Esophagus muscularis mucosa (tissue), 4 donors: ENCODE data around the gene FAM240A. TPM values are rescaled to one million over a fixed set of nuclear protein-coding genes. Genes with fewer than 3 reads are reported as not detected.

ENCODE experiments used
- DNase-seq: peaks from one replicate; pipeline ENCODE4 v3.0.0-alpha.2; 2017; ENCODE audit errors: extremely low spot score
- H3K27ac ChIP-seq, 4 donors: fragments of 200-600 bp; sonication (generic); replicated peaks in 1 of 4; 1 replicate in 3 of 4; 2 replicates in 1 of 4; pipeline ENCODE4 v1.5.1; 2016 to 2019; ENCODE audit warnings: mild to moderate bottlenecking in 1 of 4
- H3K27me3 ChIP-seq, 4 donors: fragments of 200-600 bp; sonication (generic); one replicate each; pipeline versions ENCODE4 v1.5.1 to v1.6.0; 2016 to 2019
- H3K36me3 ChIP-seq, 4 donors: fragments of 200-600 bp; sonication (generic); one replicate each; pipeline ENCODE4 v1.5.1; 2016 to 2019
- H3K4me1 ChIP-seq, 4 donors: fragments of 200-600 bp; sonication (generic); one replicate each; pipeline ENCODE4 v1.5.1; 2016 to 2019
- H3K4me3 ChIP-seq, 4 donors: fragments of 200-600 bp; sonication (generic); 1 replicate in 2 of 4; 2 replicates in 2 of 4; pipeline ENCODE4 v1.5.1; 2016 to 2019; ENCODE audit warnings: mild to moderate bottlenecking in 4 of 4, moderate library complexity in 1 of 4
- H3K9me3 ChIP-seq, 4 donors: fragments of 200-600 bp; sonication (generic); 1 replicate in 3 of 4; 2 replicates in 1 of 4; pipeline ENCODE4 v1.5.1; 2016 to 2019
- CTCF ChIP-seq, 3 experiments: fragments of 200-600 bp in 2 of 3; fragments of 450-650 bp in 1 of 3; sonication (generic) in 2 of 3; IDR thresholded peaks; one replicate each; pipeline ENCODE4 v1.5.1; 2017 to 2019; ENCODE audit warnings: antibody characterized with exemption in 3 of 3, mild to moderate bottlenecking in 2 of 3, moderate library complexity in 1 of 3
- EP300 ChIP-seq: sonication (generic); formaldehyde crosslinking; IDR thresholded peaks from one replicate; pipeline ENCODE4 v1.6.1; 2017; ENCODE audit warnings: antibody characterized with exemption
- POLR2A ChIP-seq: fragments of 450-650 bp; IDR thresholded peaks from one replicate; pipeline ENCODE4 v1.6.1; 2017; ENCODE audit warnings: antibody characterized with exemption, moderate library complexity, mild to moderate bottlenecking, low read depth
- POLR2AphosphoS5 ChIP-seq, 2 donors: sonication (generic); formaldehyde crosslinking; IDR thresholded peaks; one replicate each; pipeline ENCODE4 v1.6.1; 2017; ENCODE audit warnings: antibody characterized with exemption in 2 of 2
- WGBS: methylation state at CpG from one replicate; pipeline ENCODE4 v1.1.5; 2018; 5-methylcytosine and 5-hydroxymethylcytosine counted together
- intact Hi-C: fragments of 100-400 bp; cut with DNase I; formaldehyde crosslinking; loops from one replicate; pipeline ENCODE4 v1.15.1; 2023
- total RNA-seq, 4 donors: library from RNA; depleted of rRNA; stranded (reverse); fragments of >200 nt; gene quantifications; one replicate each; pipeline versions ENCODE4 v1.1.0 to v1.2.1, GENCODE V29; 2016

FAM240A gene
- total RNA-seq, 4 donors from 2014 or later: not detected

DNA sequence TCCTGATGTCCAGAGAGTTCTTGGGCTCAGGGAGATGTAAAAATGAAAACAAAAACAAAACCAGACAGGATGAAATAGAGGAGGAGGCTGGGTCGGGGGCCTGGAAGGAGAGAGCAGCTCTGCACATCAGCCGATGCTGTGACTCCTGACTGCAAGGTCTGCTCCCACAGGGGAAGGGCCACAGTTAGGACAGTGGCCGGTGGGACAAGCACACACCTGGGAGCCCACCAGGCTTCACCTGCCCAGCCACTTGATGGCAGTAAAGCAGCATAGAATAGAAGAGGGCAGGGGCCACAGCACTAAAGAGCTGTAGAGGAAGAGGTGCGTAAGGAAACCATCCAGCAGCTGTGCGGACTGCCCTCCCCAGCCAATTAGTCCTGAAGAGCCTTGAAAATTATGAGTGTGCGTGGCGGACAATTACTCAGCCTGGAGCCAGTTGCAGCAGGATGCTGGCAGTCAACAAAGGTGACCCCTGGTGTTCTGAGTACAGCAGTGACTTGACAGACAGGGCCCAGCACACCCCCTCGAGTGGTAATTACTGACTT, 51.3 kb downstream of the FAM240A start:
- peaks cover 19 to 45% (median 25%) of the 10 kb centered on the region in 4 donors for H3K4me1 ChIP-seq
- no peaks in the 10 kb centered on the region for H3K27me3 ChIP-seq
- TF ChIP-seq CTCF (IDR thresholded peaks at IDR 0.05) (no peak), POLR2AphosphoS5 (IDR thresholded peaks at IDR 0.05) (no peak), POLR2A (no peak), EP300 (no peak)
- no peaks in the 10 kb centered on the region for H3K36me3 ChIP-seq
- no peak overlapping the region for H3K4me3 ChIP-seq
- no peak overlapping the region for H3K27ac ChIP-seq
- DNase-seq: no peak
- no peaks in the 10 kb centered on the region for H3K9me3 ChIP-seq
- 69% methylated on average over 7 of the region's 8 CpGs for whole genome bisulfite sequencing
- intact Hi-C loops: no loop called here

- DNase-seq: no peak
- intact Hi-C loops: no loop called here
- no peaks in the 10 kb centered on the region for H3K27me3 ChIP-seq
- WGBS: 100% methylated on average over 3 of the region's 6 CpGs
- no peak for TF ChIP-seq CTCF (IDR thresholded peaks at IDR 0.05)
- no peaks in the 10 kb centered on the region for H3K9me3 ChIP-seq
- H3K4me3 ChIP-seq: no peak overlapping the region
- no peak overlapping the region for H3K27ac ChIP-seq
- H3K36me3 ChIP-seq: no peaks in the 10 kb centered on the region
- H3K4me1 ChIP-seq: peaks cover 19 to 45% (median 25%) of the 10 kb centered on the region in 4 donors
Measured at GRCh38 chr3:46664188-46664970, 52.1 kb downstream of the FAM240A start.

DNA sequence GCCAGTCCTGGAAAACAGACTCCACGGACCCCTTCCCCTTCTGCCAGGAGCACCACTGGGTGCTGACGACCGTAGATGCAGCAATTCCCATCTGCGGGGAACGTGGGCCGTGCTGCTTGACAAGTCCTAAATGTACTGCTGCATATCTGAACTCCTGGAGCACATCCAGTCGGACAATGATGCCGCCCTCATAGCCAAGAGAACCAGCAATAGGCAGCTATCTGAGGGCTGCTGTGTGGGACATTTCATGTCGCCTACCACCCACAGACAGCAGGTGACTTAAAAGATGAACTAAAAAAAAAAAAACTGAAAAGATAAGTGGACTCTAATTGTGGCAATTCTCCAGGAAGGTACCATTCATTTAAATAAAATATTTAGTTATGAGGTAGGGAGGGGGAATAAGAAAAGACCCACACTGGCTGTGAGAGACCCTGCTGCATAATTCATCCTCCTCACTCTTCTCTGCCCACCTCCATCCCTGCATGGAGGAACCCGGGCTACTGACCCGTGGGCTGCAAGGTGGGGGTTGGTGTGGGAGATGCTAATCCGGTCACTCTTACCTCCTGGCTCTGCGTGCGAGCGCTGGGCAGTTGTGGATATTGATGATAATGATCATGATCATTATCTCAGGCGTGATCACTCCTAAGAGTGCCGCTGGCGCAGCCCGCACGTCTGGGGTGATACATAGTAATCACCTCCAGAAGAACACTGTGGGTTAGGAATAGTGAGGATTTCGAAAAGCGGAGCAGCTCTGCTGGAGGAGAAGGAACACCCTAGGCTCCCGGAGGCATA, 52.8 kb downstream of the FAM240A start:
- Histone ChIP-seq H3K4me3 (no peak overlapping the region), H3K27ac (no peak overlapping the region), H3K27me3 (no peaks in the 10 kb centered on the region), H3K9me3 (no peaks in the 10 kb centered on the region), H3K4me1 (peaks cover 19 to 45% (median 25%) of the 10 kb centered on the region in 4 donors), H3K36me3 (peaks cover 0 to under 1% (median 0%) of the 10 kb centered on the region in 4 donors)
- no peak for DNase-seq
- no peak for TF ChIP-seq EP300
- no peak for TF ChIP-seq POLR2A
- TF ChIP-seq POLR2AphosphoS5 (IDR thresholded peaks at IDR 0.05): no peak
- TF ChIP-seq CTCF (IDR thresholded peaks at IDR 0.05): no peak
- intact Hi-C loops: no loop called here
- 81% methylated on average over 17 of the region's 23 CpGs for WGBS

- H3K27ac ChIP-seq: no peak overlapping the region
- peaks cover 19 to 38% (median 22%) of the 10 kb centered on the region in 4 donors for H3K4me1 ChIP-seq
- no peak for TF ChIP-seq POLR2AphosphoS5 (IDR thresholded peaks at IDR 0.05)
- no peak for TF ChIP-seq CTCF (IDR thresholded peaks at IDR 0.05)
- TF ChIP-seq POLR2A: no peak
- no peak for TF ChIP-seq EP300
- H3K27me3 ChIP-seq: no peaks in the 10 kb centered on the region
- DNase-seq: no peak
- no peaks in the 10 kb centered on the region for H3K9me3 ChIP-seq
- H3K4me3 ChIP-seq: no peak overlapping the region
- intact Hi-C loops: no loop called here
- H3K36me3 ChIP-seq: peaks cover 0 to 8% (median 0%) of the 10 kb centered on the region in 4 donors
- 75% methylated on average over 9 of the region's 9 CpGs for WGBS
Measured at GRCh38 chr3:46665763-46666452, 53.6 kb downstream of the FAM240A start.
